ENCODE results near the gene HOPX.
"Not testable (repeated sequence)": the region's sequence is repeated elsewhere in the genome, so short reads cannot be mapped to it uniquely, and the experiment has no call there.

Gene HOPX

DNA sequence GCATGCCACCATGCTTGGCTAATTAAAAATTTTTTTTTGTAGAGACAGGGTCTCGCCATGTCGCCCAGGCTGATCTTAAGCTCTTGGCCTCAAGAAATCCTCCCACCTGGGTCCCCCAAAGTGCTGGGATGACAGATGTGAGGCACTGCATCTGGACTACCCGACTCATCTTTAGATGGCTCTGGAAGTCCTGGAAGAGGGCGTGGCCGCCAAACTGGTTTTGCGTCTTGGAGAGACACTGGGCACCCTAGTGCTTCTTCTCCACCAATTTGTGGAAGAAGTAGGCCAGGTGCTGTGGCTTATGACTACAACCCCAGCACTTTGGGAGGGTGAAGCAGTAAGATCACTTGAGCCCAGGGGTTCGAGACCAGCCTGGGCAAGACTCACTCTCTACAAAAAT, 47.6 kb downstream of the HOPX start:
- peaks cover 3% of the 10 kb centered on the region for H3K9me3 Mint-ChIP-seq
- H3K4me3 Mint-ChIP-seq, result no peak overlapping the region
- no peak overlapping the region for H3K27ac Mint-ChIP-seq
- H3K27me3 Mint-ChIP-seq, result peaks cover 26% of the 10 kb centered on the region
- no peaks in the 10 kb centered on the region for H3K4me1 Mint-ChIP-seq
- ATAC-seq, result no peak
- no peaks in the 10 kb centered on the region for H3K36me3 Mint-ChIP-seq

DNA sequence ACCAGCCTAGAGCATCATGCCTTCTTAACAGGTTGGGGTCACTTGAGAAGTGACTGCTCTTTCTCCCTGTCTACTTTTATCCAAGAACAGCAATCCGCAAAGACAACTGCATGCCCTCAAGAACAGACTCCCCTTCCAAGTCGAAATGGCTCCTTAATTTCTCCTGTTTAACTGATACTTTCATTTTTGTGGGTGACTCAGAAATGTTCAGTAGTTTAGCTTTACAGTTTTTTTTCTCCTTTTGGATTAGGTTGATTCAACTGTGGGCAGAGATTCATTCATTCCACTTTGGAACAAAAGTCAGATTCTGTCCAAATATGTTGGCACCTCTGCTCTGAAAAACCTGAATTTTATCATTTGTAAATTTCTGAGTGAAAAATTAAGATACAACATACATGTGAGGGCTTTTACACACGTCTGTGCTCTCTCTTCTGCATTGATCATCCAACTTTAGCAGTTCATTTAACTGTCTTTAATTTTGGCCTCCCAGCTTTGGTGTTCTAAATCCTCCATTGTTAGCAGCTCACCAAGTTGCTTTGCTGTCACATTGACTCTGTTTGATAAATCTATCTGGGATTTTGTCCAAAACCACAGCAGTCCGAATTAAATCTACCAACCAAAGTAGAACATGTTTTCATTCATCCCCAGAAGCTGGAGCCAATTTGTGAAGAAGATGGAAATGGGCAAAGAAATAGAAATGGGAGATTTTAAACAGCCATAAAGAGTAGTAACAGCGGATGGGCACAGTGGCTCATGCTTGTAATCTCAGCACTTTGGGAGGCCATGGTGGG, 50.0 kb downstream of the HOPX start:
- no peak overlapping the region for H3K4me3 Mint-ChIP-seq
- peaks cover 8% of the 10 kb centered on the region for H3K9me3 Mint-ChIP-seq
- no peaks in the 10 kb centered on the region for H3K4me1 Mint-ChIP-seq
- H3K27ac Mint-ChIP-seq, result no peak overlapping the region
- H3K36me3 Mint-ChIP-seq, result no peaks in the 10 kb centered on the region
- H3K27me3 Mint-ChIP-seq, result peaks cover 26% of the 10 kb centered on the region
- no peak for ATAC-seq

DNA sequence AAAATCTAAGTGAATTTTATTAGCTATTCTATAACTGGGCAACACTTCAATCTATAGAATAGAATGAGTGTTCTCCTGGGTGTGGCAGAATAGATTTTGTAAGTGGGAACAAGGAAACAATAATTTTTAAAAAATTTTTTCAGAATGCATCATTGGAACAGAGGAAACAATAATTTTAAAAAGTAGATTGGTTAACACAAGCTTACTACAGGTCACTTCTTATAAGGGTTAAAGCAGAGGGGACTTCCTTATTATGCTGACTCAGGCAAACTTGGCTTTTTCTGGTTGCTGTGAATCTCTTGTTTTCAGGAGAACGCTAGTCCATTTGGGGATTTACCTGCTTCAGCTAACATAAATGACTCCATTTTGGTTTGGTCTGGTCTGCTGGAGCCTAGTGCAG, 52.5 kb downstream of the HOPX start:
- Mint-ChIP-seq H3K27me3 (peaks cover 17% of the 10 kb centered on the region), H3K36me3 (peaks cover 5% of the 10 kb centered on the region), H3K9me3 (peaks cover 21% of the 10 kb centered on the region), H3K4me1 (no peaks in the 10 kb centered on the region), H3K27ac (no peak overlapping the region), H3K4me3 (no peak overlapping the region)
- no peak for ATAC-seq

DNA sequence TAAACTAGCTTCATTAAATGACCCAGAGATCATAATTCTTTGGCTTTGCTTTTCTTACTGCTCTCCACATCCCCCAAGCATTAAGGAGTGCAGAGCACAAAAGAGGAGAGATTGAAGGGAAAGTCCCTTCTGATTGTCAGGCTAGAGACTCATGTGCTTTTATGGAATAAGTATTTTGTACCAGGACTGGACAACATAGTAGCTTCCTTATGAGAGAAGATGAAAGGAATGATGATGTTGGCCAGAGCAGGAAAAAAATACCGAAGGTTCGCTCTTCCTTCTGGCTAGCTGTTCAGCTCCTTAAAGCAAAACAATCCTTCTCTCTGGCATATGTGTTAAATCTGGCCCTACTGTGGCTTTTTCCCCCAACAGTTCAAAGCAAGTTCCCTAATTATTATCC, 53.1 kb downstream of the HOPX start:
- Mint-ChIP-seq H3K4me1 (no peaks in the 10 kb centered on the region), H3K9me3 (peaks cover 23% of the 10 kb centered on the region), H3K27me3 (peaks cover 17% of the 10 kb centered on the region), H3K4me3 (no peak overlapping the region), H3K36me3 (peaks cover 5% of the 10 kb centered on the region), H3K27ac (no peak overlapping the region)
- no peak for ATAC-seq

DNA sequence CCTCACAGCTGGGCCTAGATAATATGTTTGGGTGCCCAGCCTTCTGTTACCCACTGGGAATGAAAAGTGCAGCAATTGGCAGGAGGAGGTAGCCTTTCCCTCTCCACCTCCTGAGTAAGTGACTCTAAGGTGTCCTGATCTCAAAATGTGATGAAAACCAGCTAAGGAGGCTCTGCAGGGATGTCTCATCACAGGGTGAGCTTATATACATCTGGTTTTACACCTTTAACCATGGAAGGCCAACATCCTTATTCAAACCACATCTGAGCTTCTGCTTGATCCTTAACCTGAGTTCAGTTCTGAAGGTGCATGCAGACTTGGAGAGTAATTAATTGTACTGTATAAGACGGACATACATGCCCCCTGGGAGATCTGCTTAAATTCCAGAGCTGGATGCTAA, 53.7 kb downstream of the HOPX start:
- Mint-ChIP-seq H3K4me1 (no peaks in the 10 kb centered on the region), H3K4me3 (no peak overlapping the region), H3K9me3 (peaks cover 23% of the 10 kb centered on the region), H3K27ac (no peak overlapping the region), H3K27me3 (peaks cover 17% of the 10 kb centered on the region), H3K36me3 (peaks cover 5% of the 10 kb centered on the region)
- no peak for ATAC-seq

DNA sequence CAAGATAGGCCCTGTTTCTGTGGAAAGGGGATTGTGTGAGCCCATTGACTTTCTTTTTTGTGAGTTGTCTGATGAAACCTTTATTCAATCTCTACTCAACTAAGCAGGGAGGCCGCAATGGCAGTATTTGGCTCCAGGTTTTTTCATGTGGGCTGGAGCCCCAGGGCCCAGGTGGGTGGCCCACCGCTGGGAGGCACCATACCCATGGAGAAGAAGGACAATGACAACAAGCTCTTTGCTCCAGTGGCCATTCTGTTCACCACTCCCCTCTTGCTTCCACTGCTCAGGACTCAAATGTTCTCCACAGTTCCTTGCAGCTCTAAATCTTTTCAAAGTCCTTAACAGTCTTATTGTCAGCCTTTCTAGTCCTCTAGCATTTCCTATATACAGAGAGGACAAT, 54.1 kb downstream of the HOPX start:
- no peak for ATAC-seq
- Mint-ChIP-seq H3K27ac (no peak overlapping the region), H3K4me1 (no peaks in the 10 kb centered on the region), H3K9me3 (peaks cover 23% of the 10 kb centered on the region), H3K36me3 (peaks cover 5% of the 10 kb centered on the region), H3K4me3 (no peak overlapping the region), H3K27me3 (peaks cover 17% of the 10 kb centered on the region)

DNA sequence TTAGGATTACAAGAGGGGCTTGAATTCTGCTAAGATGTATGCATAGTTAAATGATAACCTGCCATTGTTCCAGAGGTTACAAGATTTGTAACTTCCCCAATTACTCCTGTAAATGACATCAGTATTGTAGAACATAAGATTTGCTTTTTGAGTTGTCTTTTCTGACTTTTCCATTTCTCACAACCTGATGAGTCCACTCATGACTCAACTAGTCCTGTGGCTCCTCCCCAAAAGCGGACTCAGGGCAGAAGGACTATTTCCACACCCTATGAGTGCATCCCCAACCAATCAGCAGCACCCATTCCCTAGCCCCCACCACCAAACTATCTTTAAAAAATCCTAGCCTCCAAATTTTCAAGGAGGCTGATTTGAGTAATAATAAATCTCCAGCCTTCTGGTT, 54.7 kb downstream of the HOPX start:
- no peak overlapping the region for H3K27ac Mint-ChIP-seq
- H3K27me3 Mint-ChIP-seq, result peaks cover 19% of the 10 kb centered on the region
- H3K4me1 Mint-ChIP-seq, result no peaks in the 10 kb centered on the region
- H3K4me3 Mint-ChIP-seq, result no peak overlapping the region
- H3K9me3 Mint-ChIP-seq, result peaks cover 23% of the 10 kb centered on the region
- no peak for ATAC-seq
- H3K36me3 Mint-ChIP-seq, result peaks cover 5% of the 10 kb centered on the region

DNA sequence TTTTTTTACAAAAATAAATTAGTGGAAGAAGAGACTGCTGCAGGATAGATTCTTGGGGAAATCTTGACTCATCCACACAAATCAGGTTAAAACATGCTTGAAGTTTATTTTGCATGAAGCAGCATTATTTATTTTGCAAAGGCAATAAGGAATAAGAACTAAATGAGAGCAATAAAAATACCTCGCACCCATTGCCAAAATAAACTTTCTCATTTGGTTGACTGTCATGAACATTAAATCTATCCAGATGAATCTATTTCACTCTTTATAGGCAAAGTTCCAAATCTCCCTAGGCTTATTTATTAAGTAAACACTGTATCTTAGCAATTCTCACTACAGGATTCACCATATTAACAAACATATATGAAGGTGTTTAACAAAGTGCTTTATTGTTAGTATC, 58.9 kb downstream of the HOPX start:
- ATAC-seq, result no peak
- Mint-ChIP-seq H3K27me3 (peaks cover 17% of the 10 kb centered on the region), H3K4me3 (no peak overlapping the region), H3K27ac (no peak overlapping the region), H3K9me3 (peaks cover 20% of the 10 kb centered on the region), H3K36me3 (peaks cover 5% of the 10 kb centered on the region), H3K4me1 (no peaks in the 10 kb centered on the region)

DNA sequence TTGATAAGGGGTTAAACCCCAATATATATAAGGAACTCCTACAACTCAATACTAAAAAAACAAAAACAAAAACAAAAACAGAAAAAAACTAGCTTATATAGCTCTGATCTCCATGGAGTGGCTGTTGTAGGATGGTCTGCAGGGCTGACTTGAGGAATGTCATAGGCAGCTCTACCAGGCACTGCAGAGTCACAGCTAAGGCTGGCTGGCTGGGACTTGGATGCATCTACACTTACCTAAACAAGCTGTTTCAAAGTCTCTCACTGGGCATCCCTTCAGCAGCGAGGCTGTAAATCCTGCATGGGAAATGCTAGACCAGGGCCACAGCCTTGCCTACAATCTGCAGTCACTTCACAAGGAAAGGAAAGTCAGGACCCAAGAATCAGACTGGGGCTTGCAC, 61.3 kb downstream of the HOPX start:
- Mint-ChIP-seq H3K9me3 (peaks cover 7% of the 10 kb centered on the region), H3K27me3 (peaks cover 17% of the 10 kb centered on the region), H3K4me1 (no peaks in the 10 kb centered on the region), H3K36me3 (peaks cover 5% of the 10 kb centered on the region), H3K4me3 (no peak overlapping the region), H3K27ac (no peak overlapping the region)
- no peak for ATAC-seq

DNA sequence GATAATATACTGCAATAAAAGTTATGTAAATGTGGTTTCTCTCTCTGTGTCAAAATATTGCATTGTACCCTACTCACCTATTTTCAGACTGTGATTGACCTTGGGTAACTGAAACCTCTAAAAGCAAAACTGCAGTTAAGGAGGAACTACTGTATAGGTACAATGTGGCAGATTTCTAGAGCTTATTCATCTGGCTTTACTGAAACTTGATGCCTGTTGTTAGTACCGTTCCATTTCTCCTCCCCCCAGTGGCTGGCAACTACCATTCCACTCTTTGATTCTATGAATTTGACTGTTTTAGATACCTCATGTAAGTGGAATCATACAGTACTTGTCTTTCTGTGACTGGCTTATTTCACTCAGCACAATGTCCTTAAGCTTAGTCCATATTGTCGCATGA, 61.9 kb downstream of the HOPX start:
- Mint-ChIP-seq H3K9me3 (peaks cover 7% of the 10 kb centered on the region), H3K36me3 (peaks cover 5% of the 10 kb centered on the region), H3K4me1 (no peaks in the 10 kb centered on the region), H3K27ac (no peak overlapping the region), H3K27me3 (peaks cover 19% of the 10 kb centered on the region), H3K4me3 (no peak overlapping the region)
- no peak for ATAC-seq

DNA sequence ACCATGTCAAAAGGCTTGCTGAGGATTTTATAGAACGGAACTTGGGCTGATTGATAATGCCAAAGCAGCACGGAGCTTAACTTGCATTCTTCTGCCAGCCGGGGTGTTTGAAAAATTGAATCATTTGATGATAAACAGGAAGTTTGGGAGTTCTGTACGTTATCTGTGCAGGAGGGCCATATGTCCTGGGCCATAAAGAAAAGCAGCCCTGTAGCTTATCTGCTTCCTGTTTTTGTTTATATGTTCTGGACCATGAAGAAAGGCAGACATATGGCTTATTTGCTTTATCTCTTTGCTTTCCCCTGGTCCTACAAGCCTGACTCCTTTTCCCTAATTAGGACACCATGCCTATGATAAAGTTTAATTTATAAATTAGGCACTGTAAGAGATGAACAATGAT, 62.4 kb downstream of the HOPX start:
- Mint-ChIP-seq H3K4me3 (no peak overlapping the region), H3K9me3 (peaks cover 3% of the 10 kb centered on the region), H3K4me1 (no peaks in the 10 kb centered on the region), H3K36me3 (peaks cover 2% of the 10 kb centered on the region), H3K27me3 (peaks cover 24% of the 10 kb centered on the region), H3K27ac (no peak overlapping the region)
- ATAC-seq, result no peak

DNA sequence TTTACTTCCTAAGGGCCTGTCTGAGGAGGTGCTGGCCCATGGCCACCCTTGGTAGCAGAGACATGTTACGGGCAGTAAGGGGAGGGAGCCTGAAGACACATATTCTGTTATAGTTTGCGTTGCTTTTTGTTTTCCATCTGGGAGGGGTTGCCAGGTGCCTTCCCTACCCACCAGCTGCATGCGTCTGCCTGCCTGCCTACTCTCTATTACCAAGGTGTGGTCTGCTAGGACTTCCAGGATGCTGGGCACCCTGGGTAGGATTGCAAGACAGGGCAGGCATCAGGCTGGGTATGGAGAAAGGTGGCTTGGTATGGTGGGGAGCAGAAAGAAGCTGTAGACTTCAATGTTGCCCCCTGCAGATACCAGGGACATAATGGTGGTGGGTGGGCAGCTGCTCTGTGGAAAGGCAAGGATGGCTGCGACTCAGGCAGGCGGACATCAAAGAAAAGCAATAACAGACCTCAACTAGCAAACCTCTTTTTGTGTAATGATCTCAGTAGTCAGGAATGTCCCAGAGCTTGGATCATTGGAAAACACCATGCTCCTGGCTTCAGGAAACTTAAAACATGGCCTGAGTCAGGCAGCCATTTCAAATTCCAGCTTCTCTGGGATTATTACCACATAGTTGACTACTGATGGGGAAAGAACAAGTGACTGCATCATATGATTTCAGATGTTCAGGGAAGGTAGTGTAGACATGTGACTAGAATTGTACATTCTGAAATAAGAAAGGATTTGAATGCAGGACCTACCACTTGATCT, 67.8 kb downstream of the HOPX start:
- Mint-ChIP-seq H3K4me3 (no peak overlapping the region), H3K36me3 (no peaks in the 10 kb centered on the region), H3K9me3 (no peaks in the 10 kb centered on the region), H3K27ac (no peak overlapping the region), H3K4me1 (no peaks in the 10 kb centered on the region), H3K27me3 (peaks cover 34% of the 10 kb centered on the region)
- no peak for ATAC-seq

DNA sequence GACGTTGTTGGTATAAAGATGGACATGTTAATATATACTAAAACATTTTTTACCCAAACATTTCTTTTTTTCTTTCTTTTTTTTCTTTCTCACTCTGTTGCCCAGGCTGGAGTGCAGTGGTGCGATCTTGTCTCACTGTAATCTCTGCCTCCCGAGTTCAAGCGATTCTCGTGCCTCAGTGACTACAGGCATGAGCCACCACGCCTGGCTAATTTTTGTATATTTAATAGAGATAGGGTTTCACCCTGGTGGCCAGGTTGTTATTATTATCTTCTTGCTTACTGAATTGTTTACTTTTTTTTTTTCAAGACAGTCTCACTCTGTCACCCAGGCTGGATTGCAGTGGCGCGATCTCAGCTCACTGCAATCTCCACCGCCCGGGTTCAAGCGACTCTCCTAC, 68.8 kb downstream of the HOPX start:
- no peaks in the 10 kb centered on the region for H3K4me1 Mint-ChIP-seq

DNA sequence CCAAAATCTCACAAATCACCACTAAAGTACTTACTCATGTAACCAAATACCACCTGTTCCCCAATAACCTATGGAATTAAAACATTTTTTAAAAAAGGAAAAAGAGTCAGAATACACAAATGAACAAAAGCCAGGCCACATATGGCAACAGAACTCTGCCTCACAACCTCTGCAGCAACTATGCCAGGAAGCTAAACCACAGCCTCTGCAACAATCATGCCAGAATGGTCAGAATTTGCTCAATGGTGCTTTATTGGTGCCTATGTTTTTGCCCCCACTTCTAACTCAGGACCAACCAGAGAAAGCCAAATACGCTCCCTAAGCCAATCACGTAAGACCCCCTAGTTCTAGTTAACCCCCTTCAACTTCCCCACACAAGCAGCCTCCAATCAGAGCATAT, 69.6 kb downstream of the HOPX start:
- Mint-ChIP-seq H3K27me3 (peaks cover 33% of the 10 kb centered on the region), H3K9me3 (no peaks in the 10 kb centered on the region), H3K27ac (no peak overlapping the region), H3K36me3 (no peaks in the 10 kb centered on the region), H3K4me1 (no peaks in the 10 kb centered on the region), H3K4me3 (no peak overlapping the region)
- no peak for ATAC-seq

More for the DNA sequence above, 68.8 kb downstream of the HOPX start:
- no peaks in the 10 kb centered on the region for H3K36me3 Mint-ChIP-seq
- no peak for ATAC-seq
- peaks cover 26% of the 10 kb centered on the region for H3K27me3 Mint-ChIP-seq
- no peaks in the 10 kb centered on the region for H3K9me3 Mint-ChIP-seq
- H3K4me3 Mint-ChIP-seq, result no peak overlapping the region
- no peak overlapping the region for H3K27ac Mint-ChIP-seq

DNA sequence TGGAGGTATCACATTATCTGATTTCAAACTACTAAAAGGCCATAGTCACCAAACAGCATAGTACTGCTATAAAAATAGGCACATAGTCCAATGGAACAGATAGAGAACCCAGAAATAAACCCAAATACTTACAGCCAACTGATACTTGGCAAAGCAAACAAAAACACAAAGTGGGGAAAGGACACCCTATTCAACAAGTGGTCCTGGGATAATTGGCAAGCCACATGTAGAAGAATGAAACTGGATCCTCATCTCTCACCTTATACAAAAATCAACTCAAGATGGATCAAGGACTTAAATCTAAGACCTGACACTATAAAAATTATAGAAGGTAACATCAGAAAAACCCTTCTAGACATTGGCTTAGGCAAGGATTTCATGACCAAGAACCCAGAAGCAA, 70.9 kb downstream of the HOPX start:
- H3K27me3 Mint-ChIP-seq, result peaks cover 40% of the 10 kb centered on the region
- not testable (repeated sequence) for H3K4me3 Mint-ChIP-seq, H3K36me3 Mint-ChIP-seq, ATAC-seq, H3K27ac Mint-ChIP-seq, H3K9me3 Mint-ChIP-seq, H3K4me1 Mint-ChIP-seq

DNA sequence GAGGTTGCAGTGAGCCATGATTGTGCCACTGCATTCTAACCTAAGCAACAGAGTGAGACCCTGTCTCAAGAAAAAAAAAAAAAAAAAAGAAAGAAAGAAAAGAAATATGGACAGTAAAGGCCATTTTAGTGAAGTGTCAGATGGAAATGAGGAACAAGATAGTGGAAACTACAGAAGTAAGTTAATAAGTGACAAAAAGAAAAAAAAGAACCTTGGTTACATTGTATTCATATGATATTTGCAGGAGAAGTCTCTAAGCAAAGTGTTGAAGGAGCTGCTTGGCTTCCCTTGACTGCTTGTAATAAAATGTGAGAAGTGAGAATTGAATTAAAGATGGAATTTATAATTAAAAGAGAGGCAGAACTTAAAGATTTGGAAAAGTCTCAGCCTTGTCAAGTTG, 73.2 kb downstream of the HOPX start:
- H3K4me1 Mint-ChIP-seq, result no peaks in the 10 kb centered on the region
- H3K4me3 Mint-ChIP-seq, result no peak overlapping the region
- H3K27me3 Mint-ChIP-seq, result peaks cover 25% of the 10 kb centered on the region
- no peaks in the 10 kb centered on the region for H3K36me3 Mint-ChIP-seq
- no peak overlapping the region for H3K27ac Mint-ChIP-seq
- H3K9me3 Mint-ChIP-seq, result no peaks in the 10 kb centered on the region
- ATAC-seq, result no peak
